Measurements from ENCODE around the gene CSF2RB.

Gene CSF2RB

DNA sequence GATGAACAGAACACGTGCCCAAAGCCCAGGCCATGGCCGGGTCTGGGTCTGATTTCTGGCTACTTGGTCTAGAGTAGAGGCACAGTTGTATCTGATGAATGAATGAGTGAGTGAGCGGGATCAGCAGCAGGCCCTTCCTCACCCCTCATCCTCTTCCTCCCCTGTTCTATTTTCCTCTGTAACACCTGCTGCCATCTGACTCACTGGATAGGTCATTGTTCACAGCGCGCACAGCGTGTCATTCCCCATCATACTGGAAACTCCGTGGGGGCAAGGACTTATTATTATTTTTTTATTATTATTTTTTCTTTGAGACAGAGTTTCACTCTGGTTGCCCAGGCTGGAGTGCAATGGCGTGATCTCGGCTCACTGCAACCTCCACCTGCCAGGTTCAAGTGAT, 38.7 kb upstream of the CSF2RB start:
- no peak overlapping the region for H3K4me3 ChIP-seq (replicated peaks; ENCODE audit: low read depth, low read length)
- no peak for DNase-seq (ENCODE audit: extremely low read depth, low read depth)
- TF ChIP-seq, protein P1, sequence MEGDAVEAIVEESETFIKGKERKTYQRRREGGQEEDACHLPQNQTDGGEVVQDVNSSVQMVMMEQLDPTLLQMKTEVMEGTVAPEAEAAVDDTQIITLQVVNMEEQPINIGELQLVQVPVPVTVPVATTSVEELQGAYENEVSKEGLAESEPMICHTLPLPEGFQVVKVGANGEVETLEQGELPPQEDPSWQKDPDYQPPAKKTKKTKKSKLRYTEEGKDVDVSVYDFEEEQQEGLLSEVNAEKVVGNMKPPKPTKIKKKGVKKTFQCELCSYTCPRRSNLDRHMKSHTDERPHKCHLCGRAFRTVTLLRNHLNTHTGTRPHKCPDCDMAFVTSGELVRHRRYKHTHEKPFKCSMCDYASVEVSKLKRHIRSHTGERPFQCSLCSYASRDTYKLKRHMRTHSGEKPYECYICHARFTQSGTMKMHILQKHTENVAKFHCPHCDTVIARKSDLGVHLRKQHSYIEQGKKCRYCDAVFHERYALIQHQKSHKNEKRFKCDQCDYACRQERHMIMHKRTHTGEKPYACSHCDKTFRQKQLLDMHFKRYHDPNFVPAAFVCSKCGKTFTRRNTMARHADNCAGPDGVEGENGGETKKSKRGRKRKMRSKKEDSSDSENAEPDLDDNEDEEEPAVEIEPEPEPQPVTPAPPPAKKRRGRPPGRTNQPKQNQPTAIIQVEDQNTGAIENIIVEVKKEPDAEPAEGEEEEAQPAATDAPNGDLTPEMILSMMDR (IDR thresholded peaks at IDR 0.05; ENCODE audit: low read depth, low read length, missing control alignments), result no peak

DNA sequence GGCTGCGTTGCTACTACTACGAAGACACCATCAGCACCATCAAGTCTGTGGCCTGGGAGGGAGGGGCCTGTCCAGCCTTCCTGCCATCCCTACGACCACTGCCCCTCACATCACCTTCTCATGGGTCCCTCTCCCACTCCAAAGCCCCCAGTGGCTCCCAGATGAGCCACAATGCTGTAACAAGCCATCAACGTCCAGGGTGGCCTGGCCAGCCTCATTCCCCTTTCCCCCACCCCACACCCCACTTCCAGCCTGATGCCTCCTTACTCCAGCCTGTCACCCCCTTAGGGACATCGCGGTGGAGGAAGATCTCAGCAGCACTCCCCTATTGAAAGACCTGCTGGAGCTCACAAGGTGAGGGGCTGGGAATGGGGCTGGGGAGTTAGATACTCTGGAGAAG, 37.7 kb upstream of the CSF2RB start:
- TF ChIP-seq, protein P1 (IDR thresholded peaks at IDR 0.05; ENCODE audit: low read depth, low read length, missing control alignments), result no peak
- no peak overlapping the region for H3K4me3 ChIP-seq (replicated peaks; ENCODE audit: low read depth, low read length)
- no peak for DNase-seq (ENCODE audit: extremely low read depth, low read depth)

DNA sequence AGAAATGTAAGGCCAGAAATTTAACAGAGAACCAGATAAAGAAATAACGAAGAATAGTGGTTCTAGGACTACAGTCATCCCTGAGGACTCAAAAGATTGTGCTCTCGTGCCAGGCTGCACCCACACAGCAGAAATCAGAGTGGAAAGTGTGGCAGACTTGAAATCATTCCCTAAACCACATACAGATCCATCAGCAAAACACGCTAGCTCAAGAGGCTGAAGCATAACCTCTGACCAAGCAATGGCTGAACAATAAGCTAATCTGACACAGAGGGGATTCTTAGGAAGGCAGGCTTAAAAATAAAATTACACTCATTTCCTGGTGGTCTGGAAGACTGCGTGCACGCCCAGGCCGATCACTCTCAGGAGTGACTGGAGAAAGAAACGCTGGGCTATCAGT, 33.7 kb upstream of the CSF2RB start:
- TF ChIP-seq, protein P1 (IDR thresholded peaks at IDR 0.05; ENCODE audit: low read depth, low read length, missing control alignments), result no peak
- H3K4me3 ChIP-seq (replicated peaks; ENCODE audit: low read depth, low read length), result no peak overlapping the region
- no peak for DNase-seq (ENCODE audit: extremely low read depth, low read depth)

DNA sequence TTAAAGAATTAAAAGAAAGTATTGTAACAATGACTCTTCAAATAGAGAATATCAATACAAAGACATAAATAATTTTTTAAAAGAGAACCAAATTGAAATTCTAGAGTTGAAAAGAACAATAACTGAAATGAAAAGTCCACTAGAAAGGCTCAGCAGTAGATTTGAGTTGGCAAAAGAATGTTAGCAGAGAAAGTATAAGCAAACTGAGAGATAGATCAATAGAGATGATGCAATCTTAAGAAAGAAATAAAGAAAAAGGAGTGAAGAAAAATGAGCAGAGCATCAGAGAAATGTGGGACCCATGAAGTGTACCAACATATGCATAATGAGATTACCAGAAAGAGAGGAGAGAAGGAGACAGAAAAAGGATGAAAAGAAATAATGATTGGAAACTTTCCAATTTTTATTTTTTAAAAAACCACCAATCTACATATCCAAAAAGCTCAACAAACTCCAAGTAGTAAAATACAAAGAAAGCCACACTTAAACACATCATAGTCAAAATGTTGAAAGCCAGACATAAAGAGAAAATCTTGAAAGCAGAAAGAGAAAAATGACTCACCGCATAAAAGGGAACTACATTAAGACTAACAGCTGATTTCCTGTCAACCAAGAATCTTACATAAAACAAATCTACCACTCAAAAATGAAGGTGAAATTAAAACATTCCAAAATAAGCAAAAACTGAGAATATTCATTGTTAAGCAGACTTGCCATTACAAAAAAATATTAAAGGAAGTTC, 31.8 kb upstream of the CSF2RB start:
- no peak for DNase-seq (ENCODE audit: extremely low read depth, low read depth)
- TF ChIP-seq, protein P1 (IDR thresholded peaks at IDR 0.05; ENCODE audit: low read depth, low read length, missing control alignments), result no peak
- no peak overlapping the region for H3K4me3 ChIP-seq (replicated peaks; ENCODE audit: low read depth, low read length)

DNA sequence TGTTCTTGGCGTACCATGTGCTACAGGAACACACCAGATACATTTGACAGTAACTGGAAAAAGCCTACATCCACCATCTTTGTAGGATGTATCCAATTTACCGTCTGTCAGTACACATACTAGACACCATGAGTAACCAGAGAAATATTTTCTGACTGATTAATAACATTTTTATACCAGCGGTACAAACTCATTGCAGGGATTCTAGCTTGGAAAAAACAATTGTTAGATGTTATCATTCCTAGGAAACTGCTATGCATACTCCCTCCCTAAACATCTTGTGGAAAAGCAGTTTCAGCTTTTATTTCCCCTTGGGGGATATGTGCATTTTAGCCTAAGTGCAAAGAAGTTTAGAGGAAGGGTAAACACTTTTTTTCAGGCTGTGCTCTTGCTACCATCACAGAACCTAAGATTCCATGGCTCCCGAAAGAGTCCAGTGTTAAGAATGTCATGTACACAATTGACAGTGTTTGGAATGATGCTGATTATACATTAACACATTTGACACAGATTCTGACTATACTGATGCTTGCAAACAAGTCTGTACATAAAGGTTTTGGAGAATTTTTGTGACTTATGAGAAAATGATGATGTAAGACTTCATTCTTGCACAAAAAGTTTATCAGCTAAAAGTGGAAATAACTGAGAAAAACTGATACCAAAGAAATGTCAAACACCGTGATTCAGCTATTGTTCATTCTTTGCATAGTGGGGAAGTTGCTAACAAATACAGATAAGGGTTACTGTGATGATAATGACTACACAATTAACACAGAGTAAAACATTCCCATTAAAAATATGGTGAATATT, 28.9 kb upstream of the CSF2RB start:
- TF ChIP-seq, protein P1 (IDR thresholded peaks at IDR 0.05; ENCODE audit: low read depth, low read length, missing control alignments), result no peak
- no peak for DNase-seq (ENCODE audit: extremely low read depth, low read depth)
- H3K4me3 ChIP-seq (replicated peaks; ENCODE audit: low read depth, low read length), result no peak overlapping the region

DNA sequence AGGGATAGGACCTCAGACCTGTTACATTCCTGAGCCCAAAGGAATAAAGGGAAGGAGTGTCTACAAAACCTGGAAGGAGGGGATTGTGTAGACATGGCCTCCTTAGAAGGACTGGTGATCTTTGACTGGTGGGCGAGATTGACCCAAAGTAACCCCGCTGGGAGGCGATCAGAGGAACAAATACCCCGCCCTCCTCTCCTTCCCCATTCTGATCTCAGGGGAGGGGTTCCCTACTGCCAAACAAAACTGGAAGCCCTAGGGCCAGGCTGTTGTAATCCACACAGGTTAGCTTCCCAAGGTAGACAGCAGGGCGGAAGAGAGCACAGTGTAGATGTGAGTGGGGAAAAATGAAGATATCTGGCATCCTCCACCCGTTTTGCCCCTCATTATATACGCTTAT, 28.0 kb upstream of the CSF2RB start:
- DNase-seq (ENCODE audit: extremely low read depth, low read depth), result no peak
- TF ChIP-seq, protein P1 (IDR thresholded peaks at IDR 0.05; ENCODE audit: low read depth, low read length, missing control alignments), result no peak

More for the DNA sequence above, 28.0 kb upstream of the CSF2RB start:
- no peak overlapping the region for H3K4me3 ChIP-seq (replicated peaks; ENCODE audit: low read depth, low read length)
